T-cell (primary cell): ENCODE results near the gene LINGO3. TPM values are rescaled to one million over a fixed set of nuclear protein-coding genes. Genes with fewer than 3 reads are reported as not detected.

Source experiments
- ATAC-seq, 4 experiments: fragments of 200-7000 bp in 3 of 4; fragments of 150-1000 bp in 1 of 4; cut with Tn5 transposase; replicated peaks in 1 of 4; 1 replicate in 3 of 4; 2 replicates in 1 of 4; pipeline ENCODE4 v1.10.0; 2021; ENCODE audit warnings: moderate library complexity in 3 of 4, mild to moderate bottlenecking in 2 of 4, moderate number of reproducible peaks in 1 of 4
- CTCF ChIA-PET, 2 donors: fragments of 300-600 bp; sonication (Branson Sonifier 250); formaldehyde crosslinking; loops; one replicate each; lab custom pipeline; 2022; ENCODE audit warnings: antibody characterized with exemption in 2 of 2; lab: Charles Lee
- POLR2A ChIA-PET, 2 donors: fragments of 300-600 bp; sonication (Branson Sonifier 250); formaldehyde crosslinking; loops; one replicate each; lab custom pipeline; 2022; ENCODE audit warnings: antibody characterized with exemption in 2 of 2; lab: Charles Lee
- DNase-seq, 35 experiments: peaks; one replicate each; pipeline versions ENCODE4 v3.0.0 to v3.0.0-alpha.2; 2013 to 2023
- H3K27ac ChIP-seq: one replicate; pipeline ENCODE4 v1.5.1; 2013; ENCODE audit warnings: low read length
- H3K27me3 ChIP-seq, 2 experiments: replicated peaks in 1 of 2; 1 replicate in 1 of 2; 2 replicates in 1 of 2; pipeline versions ENCODE4 v1.6.1 to v1.7.0; 2013; ENCODE audit warnings: low read length in 1 of 2, mixed read lengths in 1 of 2; ENCODE audit not compliant: control insufficient read depth in 2 of 2, insufficient read depth in 2 of 2; ENCODE audit errors: extremely low read depth in 1 of 2
- H3K36me3 ChIP-seq, 2 donors: 1 replicate in 1 of 2; 2 replicates in 1 of 2; pipeline versions ENCODE4 v1.6.1 to v1.7.0; 2013; ENCODE audit warnings: low read length in 1 of 2; ENCODE audit not compliant: control insufficient read depth in 2 of 2, insufficient read depth in 1 of 2; ENCODE audit errors: extremely low read depth in 1 of 2
- H3K4me1 ChIP-seq, 2 experiments: 1 replicate in 1 of 2; 2 replicates in 1 of 2; pipeline versions ENCODE4 v1.6.1 to v1.7.0; 2013; ENCODE audit warnings: low read length in 2 of 2, mixed read lengths in 1 of 2; ENCODE audit not compliant: insufficient read depth in 2 of 2, control insufficient read depth in 1 of 2; ENCODE audit errors: extremely low read depth in 1 of 2
- H3K4me3 ChIP-seq, 2 donors: 1 replicate in 1 of 2; 2 replicates in 1 of 2; pipeline versions ENCODE4 v1.5.1 to v1.7.0; 2013; ENCODE audit warnings: mild to moderate bottlenecking in 2 of 2, low read length in 1 of 2, moderate library complexity in 1 of 2; ENCODE audit not compliant: control insufficient read depth in 1 of 2; ENCODE audit errors: extremely low read depth in 1 of 2
- H3K9me3 ChIP-seq: 2 replicates; pipeline ENCODE4 v1.7.0; 2013
- H3K27ac Mint-ChIP-seq, 2 donors: one replicate each; pipeline ENCODE4 v1.8.0; 2020 to 2021; ENCODE audit warnings: mild to moderate bottlenecking in 2 of 2, mixed read lengths in 2 of 2
- H3K27me3 Mint-ChIP-seq, 2 donors: one replicate each; pipeline ENCODE4 v1.8.0; 2021 to 2022; ENCODE audit warnings: mixed read lengths in 2 of 2
- H3K36me3 Mint-ChIP-seq: one replicate; pipeline ENCODE4 v1.8.0; 2021; ENCODE audit warnings: mixed read lengths
- H3K4me1 Mint-ChIP-seq, 3 donors: one replicate each; pipeline ENCODE4 v1.8.0; 2020 to 2022; ENCODE audit warnings: mixed read lengths in 3 of 3, mild to moderate bottlenecking in 1 of 3
- H3K4me3 Mint-ChIP-seq, 3 donors: one replicate each; pipeline ENCODE4 v1.8.0; 2020 to 2022; ENCODE audit warnings: mild to moderate bottlenecking in 3 of 3, mixed read lengths in 3 of 3, moderate library complexity in 3 of 3
- H3K9me3 Mint-ChIP-seq, 3 donors: one replicate each; pipeline ENCODE4 v1.8.0; 2020 to 2022; ENCODE audit warnings: mixed read lengths in 3 of 3
- WGBS: methylation state at CpG from one replicate; pipeline ENCODE4 v1.1.5; 2013; ENCODE audit warnings: missing lambda C conversion rate; ENCODE audit not compliant: insufficient coverage; 5-methylcytosine and 5-hydroxymethylcytosine counted together
- total RNA-seq, 35 experiments: library from RNA in 6 of 35; stranded (reverse) in 6 of 35; fragments of 120-200 nt in 1 of 35; gene quantifications; one replicate each; pipeline versions ENCODE4 v1.2.1 to v1.2.4 and lab custom pipeline; 2013 to 2026

The LINGO3 gene
- total RNA-seq, 5 donors from 2014 or later (not counting 1 experiment from before 2014, with no cell fraction given): 0.23 to 1.7 (median 0.99) TPM

DNA sequence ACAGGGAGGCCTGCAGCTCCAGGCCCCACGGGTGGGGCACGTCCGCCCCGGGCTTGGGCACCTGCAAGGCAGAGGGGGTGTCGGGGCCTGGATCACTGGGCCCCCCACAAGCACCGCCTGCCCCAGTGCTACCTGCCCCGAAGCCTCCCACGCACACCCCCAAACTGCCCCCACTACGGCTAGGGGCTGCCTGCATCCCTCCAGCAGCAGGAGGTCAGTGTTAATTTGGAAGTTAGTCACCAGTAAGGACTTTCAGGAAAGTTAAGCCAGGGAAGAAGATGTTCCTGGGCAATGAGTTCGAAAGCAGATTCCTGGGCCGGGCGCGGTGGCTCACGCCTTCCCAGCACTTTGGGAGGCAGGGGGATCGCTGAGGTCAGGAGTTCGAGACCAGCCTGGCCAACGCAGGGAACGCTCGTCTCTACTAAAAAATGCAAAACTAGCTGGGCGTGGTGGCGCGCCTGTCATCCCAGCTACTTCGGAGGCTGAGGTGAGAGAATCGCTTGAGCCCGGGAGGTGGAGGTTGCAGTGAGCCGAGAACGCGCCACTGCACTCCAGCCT lies 31.4 kb downstream of the LINGO3 start:
- WGBS: 96% methylated on average over 21 of the region's 28 CpGs
- no peak overlapping the region for H3K27ac ChIP-seq

DNA sequence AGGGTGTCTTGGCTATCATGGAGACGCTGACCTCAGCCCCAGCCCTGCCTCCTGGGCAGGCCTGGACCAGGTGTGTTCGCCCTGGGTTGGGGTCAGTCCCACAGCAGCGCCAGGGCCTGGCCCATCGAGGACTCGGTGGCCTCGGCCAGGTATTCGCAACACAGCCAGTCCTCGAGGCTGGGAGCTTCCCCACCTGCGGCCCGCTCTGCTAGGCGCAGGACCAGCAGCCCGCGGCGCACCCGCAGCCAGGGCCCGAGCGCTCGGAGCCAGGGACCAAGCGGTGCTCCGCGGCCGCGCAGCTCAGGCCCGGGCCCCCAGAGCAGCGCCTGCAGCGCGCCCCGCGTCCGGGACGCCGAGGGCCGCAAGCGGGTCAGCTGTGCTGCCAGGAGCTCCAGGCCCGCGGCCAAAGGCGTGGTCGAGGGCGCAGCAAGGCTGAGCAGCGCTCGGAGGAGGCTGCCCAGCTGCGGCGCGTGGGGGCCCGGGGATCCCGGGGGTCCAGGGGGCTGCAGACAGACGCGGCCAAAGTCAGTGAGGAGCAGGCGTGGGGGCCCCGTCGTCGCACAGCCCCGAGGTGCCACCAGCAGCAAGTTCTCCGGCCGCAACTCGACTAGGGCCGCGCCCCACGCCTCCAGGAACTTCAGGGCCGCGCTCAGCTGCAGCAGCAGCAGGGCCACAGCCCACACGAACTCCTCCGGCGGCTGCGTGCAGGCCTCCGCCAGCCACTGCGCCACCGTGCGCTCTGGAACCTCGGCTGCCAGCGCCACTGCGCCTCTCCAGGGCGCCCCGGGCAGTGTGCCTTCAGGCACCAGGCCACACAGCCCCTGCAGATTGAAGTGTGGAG lies 32.1 kb downstream of the LINGO3 start:
- CTCF ChIA-PET: no interaction called here
- no peaks in the 10 kb centered on the region for H3K27me3 ChIP-seq
- peaks cover 2 to 52% of the 10 kb centered on the region in 2 experiments for H3K4me1 ChIP-seq
- POLR2A ChIA-PET: no interaction called here
- WGBS: 95% methylated on average over 66 of the region's 74 CpGs
- Mint-ChIP-seq H3K27me3 (no peaks in the 10 kb centered on the region), H3K4me1 (peaks cover 36 to 38% (median 37%) of the 10 kb centered on the region in 3 donors), H3K36me3 (peaks cover 17% of the 10 kb centered on the region), H3K4me3 (no peak overlapping the region), H3K27ac (no peak overlapping the region), H3K9me3 (no peaks in the 10 kb centered on the region)
- H3K4me3 ChIP-seq: no peak overlapping the region
- peak in 1 of 35 experiments; percentile 15 for DNase-seq
- no peak for ATAC-seq
- H3K36me3 ChIP-seq: peaks cover 0 to 30% of the 10 kb centered on the region in 2 donors
- no peaks in the 10 kb centered on the region for H3K9me3 ChIP-seq
- no peak overlapping the region for H3K27ac ChIP-seq

More for the DNA sequence above, 31.4 kb downstream of the LINGO3 start:
- H3K4me3 ChIP-seq: no peak overlapping the region
- H3K4me1 ChIP-seq: peaks cover 2 to 48% of the 10 kb centered on the region in 2 experiments
- no peaks in the 10 kb centered on the region for H3K9me3 Mint-ChIP-seq
- H3K9me3 ChIP-seq: no peaks in the 10 kb centered on the region
- CTCF ChIA-PET: no interaction called here
- H3K27ac Mint-ChIP-seq: peak overlapping the region; percentile 15 to 55
- peaks cover 33 to 36% (median 35%) of the 10 kb centered on the region in 3 donors for H3K4me1 Mint-ChIP-seq
- ATAC-seq: no peak
- POLR2A ChIA-PET: no interaction called here
- H3K27me3 ChIP-seq: no peaks in the 10 kb centered on the region
- DNase-seq: no peak
- H3K27me3 Mint-ChIP-seq: no peaks in the 10 kb centered on the region
- H3K36me3 Mint-ChIP-seq: peaks cover 14% of the 10 kb centered on the region
- H3K36me3 ChIP-seq: peaks cover 0 to 27% of the 10 kb centered on the region in 2 donors
- H3K4me3 Mint-ChIP-seq: no peak overlapping the region

DNA sequence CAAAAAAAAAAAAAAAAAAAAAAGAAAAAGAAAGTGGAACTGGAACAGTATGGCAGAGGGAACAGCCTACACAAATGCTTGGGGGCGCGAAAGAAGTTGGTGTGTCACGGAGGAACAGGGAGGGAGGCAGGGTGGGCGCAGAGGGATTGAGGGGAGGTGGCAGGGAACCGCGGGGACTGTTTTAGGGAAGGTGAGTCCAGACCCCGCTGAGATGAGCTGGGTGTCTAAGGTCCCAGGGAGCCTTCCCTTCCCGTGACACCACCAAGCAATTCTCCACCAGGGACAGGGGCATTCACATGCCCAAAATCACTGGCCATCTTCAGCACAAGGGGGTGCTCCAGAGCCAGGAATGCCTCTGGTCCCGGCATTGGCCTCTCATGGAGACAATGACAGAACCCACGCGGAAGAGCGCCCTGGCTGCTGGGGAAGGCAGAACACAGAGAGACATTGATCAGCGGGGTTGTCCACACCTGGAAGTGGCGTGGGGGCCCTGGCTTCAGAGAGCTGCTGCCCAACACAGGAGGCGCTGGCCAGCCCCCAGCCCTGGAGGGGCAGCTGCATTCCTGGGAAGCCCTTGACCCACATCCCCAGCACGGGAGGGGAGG lies 32.9 kb downstream of the LINGO3 start:
- no peaks in the 10 kb centered on the region for H3K27me3 ChIP-seq
- H3K9me3 ChIP-seq: no peaks in the 10 kb centered on the region
- peak overlapping the region in 2 of 3 donors; percentile 27 to 39 for H3K4me3 Mint-ChIP-seq
- CTCF ChIA-PET: interaction anchor here in 1 of 2 donors (0.6 kb wide), 1 partner anchor 824 kb away, joined by 5 read pairs; no protein-coding TSS in a partner anchor
- no peak overlapping the region for H3K27ac ChIP-seq
- DNase-seq (peak in 16 of 35 experiments; percentile 32 to 68 (median 48)), ATAC-seq (peak in 3 of 4 experiments; percentile 7 to 23 (median 18))
- no peak overlapping the region for H3K4me3 ChIP-seq
- peaks cover 2 to 46% of the 10 kb centered on the region in 2 experiments for H3K4me1 ChIP-seq
- H3K27me3 Mint-ChIP-seq: no peaks in the 10 kb centered on the region
- POLR2A ChIA-PET: interaction anchor here (0.6 to 0.7 kb wide), 3 partner anchors 8 to 37 kb away, joined by 3 to 14 read pairs (median 3); no protein-coding TSS in a partner anchor
- peaks cover 0 to 30% of the 10 kb centered on the region in 2 donors for H3K36me3 ChIP-seq
- WGBS: 60% methylated on average over 8 of the region's 16 CpGs
- H3K9me3 Mint-ChIP-seq: no peaks in the 10 kb centered on the region
- peaks cover 36 to 38% (median 36%) of the 10 kb centered on the region in 3 donors for H3K4me1 Mint-ChIP-seq
- peak overlapping the region; percentile 48 to 73 for H3K27ac Mint-ChIP-seq
- H3K36me3 Mint-ChIP-seq: peaks cover 17% of the 10 kb centered on the region

DNA sequence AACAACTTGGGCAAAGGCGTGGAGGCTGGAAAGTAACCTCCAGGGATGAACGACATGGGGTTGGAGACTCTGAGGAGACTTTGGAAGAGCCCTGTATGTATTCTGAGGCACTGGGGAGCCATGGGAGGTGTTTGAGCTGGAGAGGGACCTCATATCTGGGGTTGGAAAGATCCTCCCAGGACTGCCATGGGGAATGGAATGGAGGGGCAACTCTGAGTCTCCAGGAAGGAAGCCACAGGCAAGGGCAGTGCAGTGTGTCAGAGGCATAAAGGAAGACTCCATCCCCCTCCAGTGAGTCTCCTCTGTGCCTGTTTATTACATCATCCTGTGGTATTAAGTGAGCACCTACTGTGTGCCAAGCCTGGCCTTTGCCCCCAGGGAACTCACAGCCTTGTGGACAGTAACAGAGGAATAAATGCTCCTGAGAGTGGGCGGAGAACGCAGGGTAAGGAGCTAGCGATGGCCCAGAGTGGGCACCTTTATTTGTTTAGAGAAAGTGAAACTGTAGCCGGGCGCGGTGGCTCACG lies 33.7 kb downstream of the LINGO3 start:
- Histone ChIP-seq H3K9me3 (no peaks in the 10 kb centered on the region), H3K4me3 (no peak overlapping the region), H3K36me3 (peaks cover 0 to 30% of the 10 kb centered on the region in 2 donors), H3K4me1 (peaks cover 2 to 46% of the 10 kb centered on the region in 2 experiments), H3K27me3 (no peaks in the 10 kb centered on the region), H3K27ac (peak overlapping the region; percentile 86)
- H3K4me1 Mint-ChIP-seq: peaks cover 36 to 38% (median 36%) of the 10 kb centered on the region in 3 donors
- H3K9me3 Mint-ChIP-seq: no peaks in the 10 kb centered on the region
- peaks cover 17% of the 10 kb centered on the region for H3K36me3 Mint-ChIP-seq
- DNase-seq: peak in 1 of 35 experiments; percentile 25
- ATAC-seq: no peak
- H3K4me3 Mint-ChIP-seq: peak overlapping the region; percentile 43 to 90 (median 69)
- POLR2A ChIA-PET: interaction anchor here (0.6 to 0.7 kb wide), 3 partner anchors 8 to 36 kb away, joined by 3 to 14 read pairs (median 3); no protein-coding TSS in a partner anchor
- 82% methylated on average over 6 of the region's 9 CpGs for WGBS
- CTCF ChIA-PET: interaction anchor here (0.5 to 1.7 kb wide), 4 partner anchors 15 to 823 kb away, joined by 4 to 7 read pairs (median 4); partner anchors contain the start of gene ZNF57 (in 1 of the 2)
- no peaks in the 10 kb centered on the region for H3K27me3 Mint-ChIP-seq
- peak overlapping the region; percentile 81 to 87 for H3K27ac Mint-ChIP-seq

DNA sequence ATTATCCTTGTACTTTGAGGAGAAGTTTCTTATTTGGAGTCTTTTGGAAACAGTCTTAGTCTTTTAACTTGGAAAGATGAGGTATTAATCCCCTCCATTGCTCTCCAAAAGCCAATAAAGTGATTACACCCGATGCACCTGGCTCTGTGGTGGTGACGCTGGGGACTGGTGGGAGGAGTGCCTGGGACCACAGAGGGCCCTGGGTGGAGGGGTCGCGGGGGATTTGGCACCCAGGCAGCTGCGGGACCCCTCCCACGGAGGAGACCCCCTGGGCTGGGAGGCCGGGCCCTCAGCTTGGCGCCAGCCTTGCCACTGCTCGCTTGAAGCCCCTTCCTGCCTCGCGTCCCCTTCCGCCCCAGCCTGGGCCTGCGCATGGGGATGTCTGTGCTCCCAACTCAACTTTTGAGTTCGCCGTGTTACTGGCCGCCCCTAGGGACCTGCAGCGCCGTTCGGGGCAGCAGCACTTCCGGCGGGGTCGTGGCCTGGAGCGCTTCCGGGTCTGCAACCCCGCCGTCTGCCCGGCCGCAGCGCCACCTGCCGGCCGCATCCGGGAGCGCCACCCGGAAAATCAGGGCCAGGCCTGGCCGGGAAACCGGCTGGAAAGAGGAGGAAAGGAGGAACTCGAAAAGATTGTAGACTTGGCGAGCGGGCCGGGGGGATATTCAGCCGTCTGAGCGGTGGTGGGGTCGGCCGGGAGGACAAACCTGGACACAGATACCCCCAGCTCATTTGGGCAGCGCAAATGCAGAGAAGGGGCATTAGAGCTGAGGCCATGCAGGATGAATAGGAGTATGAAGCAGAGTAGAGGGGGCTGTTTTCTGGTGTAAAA lies 34.4 kb downstream of the LINGO3 start:
- POLR2A ChIA-PET: no interaction called here
- Mint-ChIP-seq H3K4me3 (peak overlapping the region; percentile 43 to 90 (median 69)), H3K4me1 (peaks cover 37 to 39% (median 38%) of the 10 kb centered on the region in 3 donors), H3K36me3 (peaks cover 17% of the 10 kb centered on the region), H3K27ac (peak overlapping the region; percentile 81 to 89), H3K9me3 (no peaks in the 10 kb centered on the region), H3K27me3 (no peaks in the 10 kb centered on the region)
- 6% methylated on average over 42 of the region's 45 CpGs for WGBS
- H3K27me3 ChIP-seq: no peaks in the 10 kb centered on the region
- DNase-seq: peak; percentile 54 to 86 (median 69)
- H3K4me3 ChIP-seq: peak overlapping the region; percentile 15 to 42
- CTCF ChIA-PET: interaction anchor here (0.5 to 1.7 kb wide), 4 partner anchors 14 to 627 kb away, joined by 4 to 7 read pairs (median 4); partner anchors contain the start of gene ZNF57 (in 1 of the 2)
- H3K27ac ChIP-seq: peak overlapping the region; percentile 86
- peaks cover 0 to 30% of the 10 kb centered on the region in 2 donors for H3K36me3 ChIP-seq
- peak in 3 of 4 experiments; percentile 7 to 25 (median 17) for ATAC-seq
- H3K4me1 ChIP-seq: peaks cover 3 to 48% of the 10 kb centered on the region in 2 experiments
- no peaks in the 10 kb centered on the region for H3K9me3 ChIP-seq
